Measurements from ENCODE around the gene TMOD2. TPM values are rescaled to one million over a fixed set of nuclear protein-coding genes. Genes with fewer than 3 reads are reported as not detected.

TMOD2 gene
- total RNA-seq, 4 donors from 2014 or later, result 14.6 to 24.9 (median 19.5) TPM

DNA sequence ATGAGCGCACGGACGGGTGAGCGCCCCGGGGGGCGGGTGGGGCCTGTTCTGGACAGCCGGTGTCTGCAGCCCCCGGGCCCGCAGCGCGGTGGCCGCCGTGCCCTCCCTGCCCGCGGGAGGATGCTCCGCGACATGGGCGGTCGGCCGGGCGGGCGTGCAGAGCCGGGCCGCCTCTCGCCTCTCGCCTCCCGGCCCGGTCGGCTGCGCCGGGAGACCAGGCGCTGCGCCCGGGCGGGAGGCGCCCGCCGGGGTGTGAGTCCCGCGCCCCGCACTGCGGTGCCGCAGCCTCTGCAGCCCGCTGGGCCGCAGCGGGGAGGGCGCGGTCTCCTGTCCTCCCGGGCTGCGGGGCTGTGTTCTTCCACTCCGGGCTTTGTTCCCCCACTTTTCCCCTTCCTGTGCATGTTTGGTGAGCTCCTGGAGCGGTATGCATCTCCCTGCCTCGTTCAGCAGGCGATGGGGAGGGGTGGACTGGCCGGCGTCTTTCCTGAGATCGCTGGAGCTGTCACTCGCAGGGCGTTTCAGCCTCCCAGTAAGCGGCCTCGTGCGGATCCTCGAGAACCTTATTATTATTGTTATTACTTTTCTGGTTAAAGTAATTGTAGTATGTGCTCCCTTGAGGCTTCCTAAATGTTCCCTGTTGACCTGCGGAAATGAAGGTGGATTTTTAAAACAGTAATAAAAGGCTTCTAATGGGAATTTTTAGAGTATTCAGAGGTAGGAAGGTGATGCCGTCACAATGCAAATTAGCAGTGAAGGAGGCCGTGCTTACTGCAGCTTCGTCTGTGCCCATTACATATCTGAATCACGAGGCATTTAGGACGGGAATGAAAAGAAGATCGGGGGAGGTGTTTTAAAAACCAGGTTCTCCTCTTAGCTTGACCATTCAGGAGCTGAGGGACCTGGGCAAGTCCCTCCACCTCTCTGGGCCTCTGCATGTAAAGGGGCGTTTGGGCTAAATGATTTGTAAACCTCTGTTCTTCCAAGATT is 593 bp downstream of the TMOD2 start:
- H3K36me3 ChIP-seq, result no peaks in the 10 kb centered on the region
- peak overlapping the region; percentile 80 to 98 (median 88) for H3K4me3 ChIP-seq
- no peaks in the 10 kb centered on the region for H3K9me3 ChIP-seq
- TF ChIP-seq, protein P1, sequence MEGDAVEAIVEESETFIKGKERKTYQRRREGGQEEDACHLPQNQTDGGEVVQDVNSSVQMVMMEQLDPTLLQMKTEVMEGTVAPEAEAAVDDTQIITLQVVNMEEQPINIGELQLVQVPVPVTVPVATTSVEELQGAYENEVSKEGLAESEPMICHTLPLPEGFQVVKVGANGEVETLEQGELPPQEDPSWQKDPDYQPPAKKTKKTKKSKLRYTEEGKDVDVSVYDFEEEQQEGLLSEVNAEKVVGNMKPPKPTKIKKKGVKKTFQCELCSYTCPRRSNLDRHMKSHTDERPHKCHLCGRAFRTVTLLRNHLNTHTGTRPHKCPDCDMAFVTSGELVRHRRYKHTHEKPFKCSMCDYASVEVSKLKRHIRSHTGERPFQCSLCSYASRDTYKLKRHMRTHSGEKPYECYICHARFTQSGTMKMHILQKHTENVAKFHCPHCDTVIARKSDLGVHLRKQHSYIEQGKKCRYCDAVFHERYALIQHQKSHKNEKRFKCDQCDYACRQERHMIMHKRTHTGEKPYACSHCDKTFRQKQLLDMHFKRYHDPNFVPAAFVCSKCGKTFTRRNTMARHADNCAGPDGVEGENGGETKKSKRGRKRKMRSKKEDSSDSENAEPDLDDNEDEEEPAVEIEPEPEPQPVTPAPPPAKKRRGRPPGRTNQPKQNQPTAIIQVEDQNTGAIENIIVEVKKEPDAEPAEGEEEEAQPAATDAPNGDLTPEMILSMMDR (IDR thresholded peaks at IDR 0.05), result no peak
- no peak for TF ChIP-seq POLR2A (IDR thresholded peaks at IDR 0.05; ENCODE audit: low read depth)
- no peak for TF ChIP-seq EP300 (IDR thresholded peaks at IDR 0.05)
- TF ChIP-seq POLR2AphosphoS5 (IDR thresholded peaks at IDR 0.05), result no peak
- H3K4me1 ChIP-seq, result peaks cover 14 to 24% (median 20%) of the 10 kb centered on the region in 4 donors
- peak; percentile 86 for DNase-seq (ENCODE audit: extremely low spot score)
- H3K27me3 ChIP-seq, result no peaks in the 10 kb centered on the region
- peak overlapping the region; percentile 79 to 87 (median 84) for H3K27ac ChIP-seq (replicated peaks in 1 of 4)
- WGBS, result 9% methylated on average over 19 of the region's 71 CpGs
- intact Hi-C loops (cut with DNase I), result no loop called here

DNA sequence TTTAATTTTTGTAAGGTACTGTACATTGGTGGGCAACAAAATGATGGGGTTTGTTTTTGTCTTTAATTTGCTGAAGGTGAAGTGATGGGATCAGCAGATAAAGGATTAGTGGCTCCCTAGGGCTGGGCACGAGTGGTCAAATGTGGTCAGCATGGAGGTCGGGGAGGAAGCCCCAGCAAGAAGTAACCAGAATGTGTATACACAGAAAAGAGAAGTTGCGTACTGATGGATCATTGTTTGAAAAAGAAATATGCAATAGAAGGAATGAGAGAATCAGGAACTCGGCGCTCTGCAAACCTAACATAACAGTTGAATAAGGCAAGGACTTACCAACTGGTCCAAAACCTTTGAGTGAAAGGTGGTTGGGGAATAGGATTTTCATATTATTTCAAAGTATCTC is 1.5 kb downstream of the TMOD2 start:
- peak; percentile 19 for DNase-seq (ENCODE audit: extremely low spot score)
- no peaks in the 10 kb centered on the region for H3K36me3 ChIP-seq
- peak overlapping the region in 3 of 4 donors; percentile 80 to 98 (median 94) for H3K4me3 ChIP-seq
- no peak for TF ChIP-seq POLR2A (IDR thresholded peaks at IDR 0.05; ENCODE audit: low read depth)
- 87% methylated on average over 5 of the region's 5 CpGs for WGBS
- H3K4me1 ChIP-seq, result peaks cover 15 to 30% (median 23%) of the 10 kb centered on the region in 4 donors
- H3K27me3 ChIP-seq, result no peaks in the 10 kb centered on the region
- intact Hi-C loops (cut with DNase I), result no loop called here
- H3K27ac ChIP-seq (replicated peaks in 1 of 4), result peak overlapping the region in 3 of 4 donors; percentile 82 to 87 (median 85)
- no peaks in the 10 kb centered on the region for H3K9me3 ChIP-seq

DNA sequence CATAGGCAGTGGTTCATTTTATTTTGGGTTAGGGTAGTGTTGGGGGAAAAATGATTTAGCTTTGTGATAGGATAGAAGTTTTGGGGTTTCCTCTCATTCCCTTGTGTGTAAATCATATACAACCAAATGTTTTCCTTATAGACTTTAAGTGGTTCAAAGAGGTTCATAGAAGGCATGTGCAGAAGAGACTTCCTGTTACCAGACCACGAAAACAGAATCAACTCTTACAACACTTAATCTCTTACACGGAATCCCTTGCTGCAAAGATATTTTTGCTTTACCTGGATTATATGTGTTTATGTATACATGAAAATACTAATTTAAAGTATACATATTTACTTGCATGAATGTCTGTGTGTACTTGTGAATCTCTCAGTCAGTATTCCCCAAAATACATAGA is 2.9 kb downstream of the TMOD2 start:
- Histone ChIP-seq H3K27me3 (no peaks in the 10 kb centered on the region), H3K36me3 (no peaks in the 10 kb centered on the region), H3K4me1 (peaks cover 28 to 43% (median 36%) of the 10 kb centered on the region in 4 donors), H3K4me3 (no peak overlapping the region), H3K9me3 (no peaks in the 10 kb centered on the region), H3K27ac (replicated peaks in 1 of 4) (no peak overlapping the region)
- TF ChIP-seq POLR2AphosphoS5 (IDR thresholded peaks at IDR 0.05), result no peak
- no peak for TF ChIP-seq POLR2A (IDR thresholded peaks at IDR 0.05; ENCODE audit: low read depth)
- TF ChIP-seq EP300 (IDR thresholded peaks at IDR 0.05), result no peak
- TF ChIP-seq, protein P1 (IDR thresholded peaks at IDR 0.05), result no peak
- DNase-seq (ENCODE audit: extremely low spot score), result no peak
- intact Hi-C loops (cut with DNase I), result no loop called here
- 66% methylated on average over 2 of the region's 2 CpGs for WGBS

DNA sequence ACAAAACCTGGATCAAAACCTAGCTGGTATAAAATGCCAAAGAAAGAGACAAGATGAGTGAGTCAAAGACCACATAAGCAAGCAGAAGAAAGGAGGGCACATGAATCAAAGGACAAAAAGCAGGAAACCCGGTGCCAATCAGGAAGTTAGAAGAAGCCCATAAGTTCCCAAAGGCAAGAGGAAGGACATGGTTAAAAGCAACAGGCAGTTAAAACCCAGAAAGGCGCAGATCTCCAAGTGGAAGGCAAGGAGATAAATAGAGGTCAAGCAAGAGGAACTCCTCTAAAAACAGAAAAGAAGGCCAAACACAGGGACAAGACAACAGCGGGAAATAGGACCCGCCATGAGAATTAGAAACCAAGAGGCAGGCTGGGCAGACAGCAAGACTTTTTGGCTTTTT is 4.4 kb downstream of the TMOD2 start:
- Histone ChIP-seq H3K27me3 (no peaks in the 10 kb centered on the region), H3K36me3 (no peaks in the 10 kb centered on the region), H3K4me1 (peaks cover 31 to 44% (median 41%) of the 10 kb centered on the region in 4 donors), H3K27ac (replicated peaks in 1 of 4) (no peak overlapping the region), H3K9me3 (no peaks in the 10 kb centered on the region), H3K4me3 (no peak overlapping the region)
- TF ChIP-seq EP300 (IDR thresholded peaks at IDR 0.05) (no peak), POLR2A (IDR thresholded peaks at IDR 0.05; ENCODE audit: low read depth) (no peak), POLR2AphosphoS5 (IDR thresholded peaks at IDR 0.05) (no peak)
- TF ChIP-seq, protein P1 (IDR thresholded peaks at IDR 0.05), result no peak
- intact Hi-C loops (cut with DNase I), result no loop called here
- DNase-seq (ENCODE audit: extremely low spot score), result peak; percentile 42
- WGBS, result 96% methylated on average over 4 of the region's 4 CpGs

DNA sequence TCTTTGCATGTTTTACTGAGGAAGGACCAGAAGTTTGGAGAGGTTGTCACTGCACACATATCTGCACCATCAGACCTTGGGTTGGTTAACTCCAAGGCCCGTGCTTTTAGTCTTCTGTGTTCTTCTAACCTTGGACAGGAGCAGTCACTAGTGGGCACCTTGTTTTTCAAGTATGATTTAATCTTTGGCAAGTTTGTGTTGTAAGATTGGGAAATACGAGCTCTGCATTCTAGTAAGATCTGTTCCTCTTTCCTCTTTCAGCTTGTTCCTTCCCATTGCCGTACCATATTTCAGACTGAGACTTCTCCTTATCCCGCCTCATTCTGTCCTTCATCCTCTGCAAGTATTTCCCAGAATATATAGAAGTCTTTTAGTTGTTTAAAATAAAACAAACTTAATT is 5.1 kb downstream of the TMOD2 start:
- DNase-seq (ENCODE audit: extremely low spot score), result no peak
- H3K36me3 ChIP-seq, result no peaks in the 10 kb centered on the region
- no peaks in the 10 kb centered on the region for H3K27me3 ChIP-seq
- 73% methylated on average over 4 of the region's 4 CpGs for WGBS
- no peaks in the 10 kb centered on the region for H3K9me3 ChIP-seq
- TF ChIP-seq POLR2A (IDR thresholded peaks at IDR 0.05; ENCODE audit: low read depth), result no peak
- no peak for TF ChIP-seq POLR2AphosphoS5 (IDR thresholded peaks at IDR 0.05)
- TF ChIP-seq, protein P1 (IDR thresholded peaks at IDR 0.05), result no peak
- TF ChIP-seq EP300 (IDR thresholded peaks at IDR 0.05), result no peak
- H3K4me3 ChIP-seq, result no peak overlapping the region
- intact Hi-C loops (cut with DNase I), result no loop called here
- H3K4me1 ChIP-seq, result peaks cover 27 to 38% (median 37%) of the 10 kb centered on the region in 4 donors
- H3K27ac ChIP-seq (replicated peaks in 1 of 4), result no peak overlapping the region

Measured in esophagus muscularis mucosa (tissue), 4 donors.